K562 (cell line): ENCODE measurements around the gene DBNL. TPM values are rescaled to one million over a fixed set of nuclear protein-coding genes. Genes with fewer than 3 reads are reported as not detected.

Experiments used
- AFF1 ChIP-seq, 2 experiments: fragments of 450-650 bp; IDR thresholded peaks; 2 replicates each; pipeline ENCODE4 v1.6.1; 2018; ENCODE audit warnings: mild to moderate bottlenecking in 2 of 2, low read depth in 1 of 2; ENCODE audit not compliant: partially characterized antibody in 2 of 2
- CBFA2T3 ChIP-seq: fragments of 450-650 bp; IDR thresholded peaks from 2 replicates; pipeline ENCODE4 v1.6.1; 2017
- GABPA ChIP-seq: fragments of 200-800 bp; sonication (Bioruptor generic); conservative IDR thresholded peaks from 2 replicates; pipeline ENCODE4 v1.6.1; 2016; ENCODE audit warnings: low read depth, missing genetic modification characterization, missing compliant biosample characterization
- HMG20A ChIP-seq: fragments of 450-650 bp; formaldehyde crosslinking; conservative IDR thresholded peaks from 2 replicates; pipeline ENCODE4 v1.4.0; 2020; ENCODE audit warnings: mild to moderate bottlenecking, mixed read lengths
- HNRNPL ChIP-seq: fragments of 200-400 bp; formaldehyde crosslinking; IDR thresholded peaks from 2 replicates; pipeline ENCODE4 v1.6.1; 2017; ENCODE audit warnings: low read depth, mild to moderate bottlenecking, low read length
- KLF6 ChIP-seq: fragments of 250-450 bp; sonication (Bioruptor Pico); IDR thresholded peaks from 2 replicates; pipeline ENCODE4 v1.4.0; 2020; ENCODE audit warnings: mild to moderate bottlenecking, moderate library complexity, borderline replicate concordance
- MLX ChIP-seq, 2 experiments: fragments of 450-650 bp in 1 of 2; sonication (generic) in 1 of 2; formaldehyde crosslinking; conservative IDR thresholded peaks; 2 replicates each; pipeline versions ENCODE4 v1.4.0 to v1.8.1; 2020 to 2022; ENCODE audit warnings: mild to moderate bottlenecking in 1 of 2, missing genetic modification reagents in 1 of 2
- PKNOX1 ChIP-seq: fragments of 450-650 bp; IDR thresholded peaks from 2 replicates; pipeline ENCODE4 v1.6.1; 2016
- SUPT5H ChIP-seq: fragments of 450-650 bp; IDR thresholded peaks from 2 replicates; pipeline ENCODE4 v1.6.1; 2016
- THAP7 ChIP-seq: fragments of 250-450 bp; sonication (Bioruptor Pico); IDR thresholded peaks from 2 replicates; pipeline ENCODE4 v1.5.0; 2021
- ZNF407 ChIP-seq: fragments of 450-650 bp; IDR thresholded peaks from 2 replicates; pipeline ENCODE4 v1.6.1; 2016; ENCODE audit warnings: low read depth
- polyA plus RNA-seq, 8 experiments: library from polyadenylated mRNA; depleted of rRNA in 4 of 8; stranded (reverse) in 5 of 8; unstranded in 3 of 8; fragments of >200 nt; fragmentation: Nextera tagmentation in 2 of 8; fragmentation: Illumina TruSeq in 1 of 8; extraction: Ambion mirVana in 2 of 8; extraction: Trizol in 1 of 8; gene quantifications; 2 replicates each; pipeline versions ENCODE4 v1.2.1 to v1.2.3, GENCODE V29; 2011 to 2014; ENCODE audit warnings: inconsistent platforms in 1 of 8, missing spikeins in 1 of 8
- total RNA-seq, 7 experiments: library from RNA; depleted of rRNA in 6 of 7; stranded (reverse); fragments of >200 nt in 6 of 7; fragmentation: Illumina TruSeq in 2 of 7; extraction: Trizol in 2 of 7; gene quantifications; 2 replicates each; pipeline versions ENCODE4 v1.2.1 to v1.2.3, GENCODE V29; 2011 to 2021; ENCODE audit warnings: low replicate concordance in 1 of 7

DBNL gene
- total and polyA plus RNA-seq, 9 of the 15 experiments (the other 6 are each of a cell fraction or from before 2014, with no cell fraction given), result 1.9 to 65.1 (median 38.9) TPM

GRCh38 chr7:44044315-44045225 is at the start of gene DBNL (continued):
- TF ChIP-seq AFF1 (IDR thresholded peaks at IDR 0.05; ENCODE audit: low read depth in 1 of 2, partially characterized antibody in 2 of 2), result no peak
- TF ChIP-seq KLF6 (CRISPR knock-in tag), result 0 out of 2 replicates have a peak, but pooled peaks have one; percentile 2
- TF ChIP-seq MLX (CRISPR knock-in tag; conservative IDR thresholded peaks at IDR 0.05), result no peak
- TF ChIP-seq PKNOX1, result peak; percentile 86
- TF ChIP-seq ZNF407, result no peak
- TF ChIP-seq SUPT5H, result peak; percentile 93
- TF ChIP-seq HMG20A (CRISPR knock-in tag), result no peak
- TF ChIP-seq HNRNPL, result no peak
- TF ChIP-seq THAP7 (CRISPR knock-in tag), result no peak
- TF ChIP-seq GABPA (tag), result peak; percentile 98
- TF ChIP-seq CBFA2T3, result 0 out of 2 replicates have a peak, but pooled peaks have one; percentile 1
